Sigmoid colon (tissue), 3 donors: ENCODE data around the gene TOX3.

Experiments
- CTCF ChIP-seq, 4 experiments: fragments of 450-650 bp in 3 of 4; fragments of 200-600 bp in 1 of 4; IDR thresholded peaks; one replicate each; pipeline ENCODE4 v1.5.1; 2016 to 2019; ENCODE audit warnings: antibody characterized with exemption in 4 of 4, mild to moderate bottlenecking in 3 of 4, moderate library complexity in 2 of 4
- POLR2A ChIP-seq, 2 donors: fragments of 450-650 bp; IDR thresholded peaks; one replicate each; pipeline ENCODE4 v1.6.1; 2016; ENCODE audit warnings: antibody characterized with exemption in 2 of 2, mild to moderate bottlenecking in 2 of 2, moderate library complexity in 2 of 2

GRCh38 chr16:52467753-52468152 lies 79.2 kb downstream of the TOX3 start:
- TF ChIP-seq CTCF (IDR thresholded peaks at IDR 0.05) (no peak), POLR2A (IDR thresholded peaks at IDR 0.05) (no peak)
